HL-60 (cell line): ENCODE measurements around the gene NOS1AP.

Experiments
- GABPA ChIP-seq: IDR thresholded peaks from 2 replicates; pipeline ENCODE4 v1.6.1; 2012; ENCODE audit warnings: low read depth
- POLR2AphosphoS5 ChIP-seq: IDR thresholded peaks from 2 replicates; pipeline ENCODE4 v1.6.1; 2012; ENCODE audit warnings: low read depth
- REST ChIP-seq: IDR thresholded peaks from 2 replicates; pipeline ENCODE4 v1.6.1; 2012; ENCODE audit warnings: low read depth; ENCODE audit not compliant: insufficient replicate concordance
- SPI1 ChIP-seq: IDR thresholded peaks from 2 replicates; pipeline ENCODE4 v1.6.1; 2012; ENCODE audit warnings: low read depth, mild to moderate bottlenecking, borderline replicate concordance
- TF ChIP-seq, protein P1 (sequence below): IDR thresholded peaks from one replicate; pipeline ENCODE4 v1.5.1; 2011; ENCODE audit warnings: low read length, control low read depth, inconsistent platforms; ENCODE audit not compliant: insufficient read depth

DNA sequence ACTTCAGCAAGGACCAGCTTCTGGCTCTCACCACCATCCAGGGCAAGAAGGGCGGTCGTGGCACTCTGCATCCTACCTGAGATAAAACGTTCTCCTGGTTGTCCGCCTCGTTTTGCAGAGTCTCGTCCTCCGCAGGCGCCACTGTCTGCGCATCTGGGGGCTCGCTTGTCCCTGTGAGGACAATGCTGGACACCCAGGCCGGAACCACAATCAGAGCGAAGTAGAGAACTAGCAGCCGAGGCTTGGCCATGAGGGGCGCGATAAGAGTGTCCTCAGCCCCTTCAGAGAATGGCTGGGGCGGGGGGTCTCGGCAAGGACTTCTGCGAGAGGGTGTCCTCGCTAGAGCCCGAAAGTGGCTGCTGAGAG is 46.3 kb upstream of the NOS1AP start:
- TF ChIP-seq, protein P1, sequence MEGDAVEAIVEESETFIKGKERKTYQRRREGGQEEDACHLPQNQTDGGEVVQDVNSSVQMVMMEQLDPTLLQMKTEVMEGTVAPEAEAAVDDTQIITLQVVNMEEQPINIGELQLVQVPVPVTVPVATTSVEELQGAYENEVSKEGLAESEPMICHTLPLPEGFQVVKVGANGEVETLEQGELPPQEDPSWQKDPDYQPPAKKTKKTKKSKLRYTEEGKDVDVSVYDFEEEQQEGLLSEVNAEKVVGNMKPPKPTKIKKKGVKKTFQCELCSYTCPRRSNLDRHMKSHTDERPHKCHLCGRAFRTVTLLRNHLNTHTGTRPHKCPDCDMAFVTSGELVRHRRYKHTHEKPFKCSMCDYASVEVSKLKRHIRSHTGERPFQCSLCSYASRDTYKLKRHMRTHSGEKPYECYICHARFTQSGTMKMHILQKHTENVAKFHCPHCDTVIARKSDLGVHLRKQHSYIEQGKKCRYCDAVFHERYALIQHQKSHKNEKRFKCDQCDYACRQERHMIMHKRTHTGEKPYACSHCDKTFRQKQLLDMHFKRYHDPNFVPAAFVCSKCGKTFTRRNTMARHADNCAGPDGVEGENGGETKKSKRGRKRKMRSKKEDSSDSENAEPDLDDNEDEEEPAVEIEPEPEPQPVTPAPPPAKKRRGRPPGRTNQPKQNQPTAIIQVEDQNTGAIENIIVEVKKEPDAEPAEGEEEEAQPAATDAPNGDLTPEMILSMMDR, result no peak
- TF ChIP-seq REST (no peak), GABPA (no peak), POLR2AphosphoS5 (no peak), SPI1 (no peak)
